HepG2 (cell line): ENCODE measurements around the gene SLC25A11. TPM values are rescaled to one million over a fixed set of nuclear protein-coding genes. Genes with fewer than 3 reads are reported as not detected.
A peak's percentile ranks its signal among the peaks of the same experiment; 100 is the strongest.

Experiments
- AKNA ChIP-seq: sonication (generic); formaldehyde crosslinking; IDR thresholded peaks from 2 replicates; pipeline ENCODE4 v1.4.0; 2020; ENCODE audit warnings: missing genetic modification reagents, borderline replicate concordance
- ATF5 ChIP-seq: sonication (generic); formaldehyde crosslinking; IDR thresholded peaks from 2 replicates; pipeline ENCODE4 v1.4.0; 2020; ENCODE audit warnings: mild to moderate bottlenecking, low read depth, missing genetic modification reagents
- DRAP1 ChIP-seq: IDR thresholded peaks from 2 replicates; pipeline ENCODE4 v1.6.1; 2016; ENCODE audit warnings: missing genetic modification reagents, missing compliant biosample characterization
- HNF4A ChIP-seq: sonication (generic); formaldehyde crosslinking; IDR thresholded peaks from 2 replicates; pipeline ENCODE4 v1.4.0; 2020; ENCODE audit warnings: missing genetic modification reagents
- MIER3 ChIP-seq: IDR thresholded peaks from 2 replicates; pipeline ENCODE4 v1.6.1; 2016; ENCODE audit warnings: missing compliant biosample characterization, borderline replicate concordance
- NFRKB ChIP-seq: fragments of 450-650 bp; IDR thresholded peaks from 2 replicates; pipeline ENCODE4 v1.6.1; 2017
- PAWR ChIP-seq: sonication (generic); formaldehyde crosslinking; IDR thresholded peaks from 2 replicates; pipeline ENCODE4 v1.4.0; 2020; ENCODE audit warnings: missing genetic modification reagents, mild to moderate bottlenecking, borderline replicate concordance
- POLR2G ChIP-seq: fragments of 200-400 bp; formaldehyde crosslinking; IDR thresholded peaks from 2 replicates; pipeline ENCODE4 v1.6.1; 2018; ENCODE audit warnings: mild to moderate bottlenecking, low read depth, low read length, moderate library complexity
- SIN3B ChIP-seq: fragments of 150-350 bp; IDR thresholded peaks from 2 replicates; pipeline ENCODE4 v1.6.1; 2014; ENCODE audit warnings: low read length
- ZBTB2 ChIP-seq: sonication (generic); formaldehyde crosslinking; IDR thresholded peaks from 2 replicates; pipeline ENCODE4 v1.8.0; 2022; ENCODE audit warnings: low read depth, missing genetic modification reagents
- ZBTB7A ChIP-seq: sonication (generic); formaldehyde crosslinking; IDR thresholded peaks from 2 replicates; pipeline ENCODE4 v1.8.0; 2022; ENCODE audit warnings: mild to moderate bottlenecking, missing genetic modification reagents
- ZMAT3 ChIP-seq: sonication (generic); formaldehyde crosslinking; conservative IDR thresholded peaks from 2 replicates; pipeline ENCODE4 v1.7.0; 2021; ENCODE audit warnings: missing genetic modification reagents
- ZNF235 ChIP-seq: sonication (generic); formaldehyde crosslinking; IDR thresholded peaks from 2 replicates; pipeline ENCODE4 v1.8.1; 2023; ENCODE audit warnings: mild to moderate bottlenecking, missing genetic modification reagents, borderline replicate concordance
- ZNF256 ChIP-seq: sonication (generic); formaldehyde crosslinking; conservative IDR thresholded peaks from 2 replicates; pipeline ENCODE4 v1.4.0; 2020; ENCODE audit warnings: missing genetic modification reagents
- ZNF329 ChIP-seq: sonication (generic); formaldehyde crosslinking; IDR thresholded peaks from 2 replicates; pipeline ENCODE4 v1.9.0; 2021; ENCODE audit warnings: low read depth, mild to moderate bottlenecking, missing genetic modification reagents
- ZNF557 ChIP-seq: sonication (generic); formaldehyde crosslinking; IDR thresholded peaks from 2 replicates; pipeline ENCODE4 v1.4.0; 2020; ENCODE audit warnings: missing genetic modification reagents
- ZNF574 ChIP-seq: sonication (generic); formaldehyde crosslinking; IDR thresholded peaks from 2 replicates; pipeline ENCODE4 v1.4.0; 2020; ENCODE audit warnings: missing genetic modification reagents
- ZNF674 ChIP-seq: sonication (generic); formaldehyde crosslinking; IDR thresholded peaks from 2 replicates; pipeline ENCODE4 v1.5.0; 2020; ENCODE audit warnings: low read depth, mild to moderate bottlenecking, missing genetic modification reagents
- ZNF747 ChIP-seq: sonication (generic); formaldehyde crosslinking; IDR thresholded peaks from 2 replicates; pipeline ENCODE4 v1.8.1; 2023; ENCODE audit warnings: missing genetic modification reagents, mild to moderate bottlenecking, borderline replicate concordance
- ZNF878 ChIP-seq: sonication (generic); formaldehyde crosslinking; IDR thresholded peaks from 2 replicates; pipeline ENCODE4 v1.8.1; 2023; ENCODE audit warnings: mild to moderate bottlenecking, missing genetic modification reagents, moderate library complexity
- polyA plus RNA-seq, 8 experiments: library from polyadenylated mRNA; depleted of rRNA in 3 of 8; stranded (reverse) in 7 of 8; unstranded in 1 of 8; fragments of >200 nt; fragmentation: Illumina TruSeq in 4 of 8; extraction: Trizol in 4 of 8; gene quantifications; 2 replicates each; pipeline versions ENCODE4 v1.2.1 to v1.2.3, GENCODE V29; 2011 to 2016; ENCODE audit warnings: low read depth in 4 of 8, missing spikeins in 1 of 8, mixed read lengths in 1 of 8; ENCODE audit not compliant: insufficient read depth in 1 of 8
- total RNA-seq, 5 experiments: library from RNA; depleted of rRNA; stranded (reverse); fragments of >200 nt; fragmentation: Illumina TruSeq; extraction: Trizol; gene quantifications; 2 replicates each; pipeline ENCODE4 v1.2.3, GENCODE V29; 2016; ENCODE audit warnings: low read depth in 1 of 5

Gene SLC25A11
- total and polyA plus RNA-seq, 2 of the 13 experiments (the other 11 are each of a cell fraction or from before 2014, with no cell fraction given), result 35.4 to 47.2 TPM

GRCh38 chr17:4969551-4970173, 29.8 kb upstream of the SLC25A11 start (continued):
- TF ChIP-seq ZNF878 (CRISPR knock-in tag) (no peak), ZNF329 (CRISPR knock-in tag) (no peak), ZMAT3 (no peak), SIN3B (no peak), ZNF674 (CRISPR knock-in tag) (no peak), ZBTB2 (CRISPR knock-in tag) (no peak), DRAP1 (CRISPR knock-in tag) (no peak), NFRKB (no peak), ZNF557 (no peak), ATF5 (CRISPR knock-in tag) (no peak), POLR2G (peak; percentile 38; the same call in 1 of the 2 replicates), ZNF747 (0 out of 2 replicates have a peak, but pooled peaks have one; percentile 36), HNF4A (peak; percentile 78), PAWR (no peak), ZNF256 (CRISPR knock-in tag) (no peak), ZBTB7A (CRISPR knock-in tag) (peak; percentile 73; the same call in 1 of the 2 replicates), MIER3 (CRISPR knock-in tag) (no peak), ZNF235 (CRISPR knock-in tag) (no peak), ZNF574 (CRISPR knock-in tag) (peak; percentile 23; the same call in 1 of the 2 replicates), AKNA (CRISPR knock-in tag) (no peak)
